Naive thymus-derived CD8-positive, alpha-beta T cell (primary cell): Measurements from ENCODE around the gene ABHD8. TPM values are rescaled to one million over a fixed set of nuclear protein-coding genes. Genes with fewer than 3 reads are reported as not detected.
A peak's percentile ranks its signal among the peaks of the same experiment; 100 is the strongest.

ENCODE experiments used
- ATAC-seq, 2 donors: fragments of 150-1000 bp; cut with Tn5 transposase in 1 of 2; sonication (Bioruptor Pico), chemical (Tn5 transposase) in 1 of 2; 1 replicate in 1 of 2; 2 replicates in 1 of 2; pipeline ENCODE4 v1.10.0; 2021; ENCODE audit warnings: mild to moderate bottlenecking in 2 of 2, moderate library complexity in 2 of 2
- POLR2A ChIA-PET: fragments of 350-600 bp; sonication (Branson Sonifier 250); formaldehyde crosslinking; loops from one replicate; lab custom pipeline; 2021; ENCODE audit warnings: antibody characterized with exemption; lab: Charles Lee
- DNase-seq, 10 donors: peaks; one replicate each; pipeline versions ENCODE4 v3.0.0 to v3.0.0-alpha.2; 2020 to 2022
- H3K27ac Mint-ChIP-seq, 10 donors: one replicate each; pipeline ENCODE4 v1.8.0; 2020 to 2022; ENCODE audit warnings: mild to moderate bottlenecking in 10 of 10, mixed read lengths in 10 of 10, moderate library complexity in 4 of 10, inconsistent platforms in 1 of 10
- H3K27me3 Mint-ChIP-seq, 5 donors: one replicate each; pipeline ENCODE4 v1.8.0; 2021 to 2022; ENCODE audit warnings: mixed read lengths in 5 of 5
- H3K36me3 Mint-ChIP-seq, 3 donors: one replicate each; pipeline ENCODE4 v1.8.0; 2020 to 2022; ENCODE audit warnings: mixed read lengths in 3 of 3, mild to moderate bottlenecking in 2 of 3, inconsistent platforms in 1 of 3
- H3K4me1 Mint-ChIP-seq, 4 donors: one replicate each; pipeline ENCODE4 v1.8.0; 2021 to 2022; ENCODE audit warnings: mixed read lengths in 4 of 4
- H3K4me3 Mint-ChIP-seq, 10 donors: one replicate each; pipeline ENCODE4 v1.8.0; 2020 to 2022; ENCODE audit warnings: mild to moderate bottlenecking in 10 of 10, mixed read lengths in 10 of 10, moderate library complexity in 6 of 10, inconsistent platforms in 1 of 10
- H3K9me3 Mint-ChIP-seq, 9 donors: one replicate each; pipeline ENCODE4 v1.8.0; 2020 to 2022; ENCODE audit warnings: mixed read lengths in 9 of 9, mild to moderate bottlenecking in 3 of 9, inconsistent platforms in 1 of 9, moderate library complexity in 1 of 9
- polyA plus RNA-seq, 3 donors: library from polyadenylated mRNA; unstranded; fragments of 300-500 nt; fragmentation: Illumina TruSeq; gene quantifications; one replicate each; pipeline ENCODE4 v1.2.3, GENCODE V29; 2021
- total RNA-seq, 8 experiments: library from RNA in 2 of 8; stranded (reverse) in 2 of 8; gene quantifications; one replicate each; pipeline ENCODE4 v1.2.3 and lab custom pipeline; 2021 to 2026

Gene ABHD8
- total and polyA plus RNA-seq, 5 experiments from 2014 or later: 6.4 to 10.4 (median 9.2) TPM

GRCh38 chr19:17339088-17339741 is 36.0 kb upstream of the ABHD8 start:
- Mint-ChIP-seq H3K27ac (peak overlapping the region in 3 of 10 donors; percentile 40 to 69 (median 65)), H3K36me3 (peaks cover 0 to 11% (median 0%) of the 10 kb centered on the region in 3 donors)
- DNase-seq: peak in 1 of 10 donors; percentile 68

GRCh38 chr19:17338433-17339078 is 35.3 kb upstream of the ABHD8 start:
- Mint-ChIP-seq H3K9me3 (no peaks in the 10 kb centered on the region), H3K4me3 (peak overlapping the region; percentile 88 to 96 (median 92)), H3K27ac (peak overlapping the region in 6 of 10 donors; percentile 40 to 96 (median 72)), H3K36me3 (peaks cover 0 to 11% (median 0%) of the 10 kb centered on the region in 3 donors), H3K4me1 (peaks cover 8 to 44% (median 36%) of the 10 kb centered on the region in 4 donors), H3K27me3 (no peaks in the 10 kb centered on the region)
- POLR2A ChIA-PET: interaction anchor here (0.9 to 2.0 kb wide), 2 partner anchors 33 to 35 kb away, joined by 3 to 7 read pairs; partner anchors contain the start of genes ABHD8 and MRPL34
- no peak for ATAC-seq
- DNase-seq: no peak

More at GRCh38 chr19:17339088-17339741, 36.0 kb upstream of the ABHD8 start:
- Mint-ChIP-seq H3K27me3 (no peaks in the 10 kb centered on the region), H3K9me3 (no peaks in the 10 kb centered on the region), H3K4me3 (peak overlapping the region; percentile 2 to 90 (median 57)), H3K4me1 (peaks cover 5 to 39% (median 31%) of the 10 kb centered on the region in 4 donors)
- ATAC-seq: no peak
- POLR2A ChIA-PET: interaction anchor here (0.9 to 2.0 kb wide), 2 partner anchors 34 to 36 kb away, joined by 3 to 7 read pairs; partner anchors contain the start of genes ABHD8 and MRPL34

GRCh38 chr19:17337675-17338432 is 34.6 kb upstream of the ABHD8 start:
- peaks cover 8 to 50% (median 40%) of the 10 kb centered on the region in 4 donors for H3K4me1 Mint-ChIP-seq
- no peaks in the 10 kb centered on the region for H3K9me3 Mint-ChIP-seq
- no peaks in the 10 kb centered on the region for H3K27me3 Mint-ChIP-seq
- peaks cover 0 to 11% (median 0%) of the 10 kb centered on the region in 3 donors for H3K36me3 Mint-ChIP-seq
- H3K4me3 Mint-ChIP-seq: peak overlapping the region; percentile 88 to 96 (median 92)
- POLR2A ChIA-PET: interaction anchor here (2.0 kb wide), 1 partner anchor 33 kb away, joined by 7 read pairs; the partner anchor contains the start of gene MRPL34
- H3K27ac Mint-ChIP-seq: peak overlapping the region; percentile 74 to 97 (median 94)
- DNase-seq (peak in 1 of 10 donors; percentile 28), ATAC-seq (peak; percentile 4 to 24)

GRCh38 chr19:17336872-17337674 is 33.8 kb upstream of the ABHD8 start, which contains the start of gene GTPBP3:
Gene GTPBP3 (plus strand): TSS chr19:17337553. CDS start chr19:17337612, 59 bp downstream.
- Mint-ChIP-seq H3K27me3 (no peaks in the 10 kb centered on the region), H3K9me3 (no peaks in the 10 kb centered on the region), H3K27ac (peak within 1 kb of the TSS; percentile 74 to 97 (median 94)), H3K36me3 (peaks cover 0 to 6% (median 0%) of the 10 kb centered on the region in 3 donors), H3K4me1 (peaks cover 8 to 56% (median 43%) of the 10 kb centered on the region in 4 donors), H3K4me3 (peak within 1 kb of the TSS; percentile 88 to 96 (median 92))
- POLR2A ChIA-PET: interaction anchor here (0.7 to 1.0 kb wide), 2 partner anchors 55 to 837 kb away, joined by 4 to 5 read pairs; no protein-coding TSS in a partner anchor
- peak; percentile 89 to 99 (median 94) for DNase-seq
- peak; percentile 91 to 92 for ATAC-seq

GRCh38 chr19:17335575-17335974 is 32.4 kb upstream of the ABHD8 start:
- Mint-ChIP-seq H3K27ac (peak overlapping the region in 3 of 10 donors; percentile 77 to 85 (median 79)), H3K36me3 (peaks cover 0 to 2% (median 0%) of the 10 kb centered on the region in 3 donors), H3K4me1 (peaks cover 12 to 59% (median 46%) of the 10 kb centered on the region in 4 donors), H3K27me3 (no peaks in the 10 kb centered on the region), H3K4me3 (peak overlapping the region; percentile 72 to 96 (median 90)), H3K9me3 (no peaks in the 10 kb centered on the region)
- no peak for ATAC-seq
- POLR2A ChIA-PET: interaction anchor here (0.7 to 4.6 kb wide), 9 partner anchors 8 to 1088 kb away, joined by 3 to 36 read pairs (median 5); partner anchors contain the start of genes ABHD8, DDA1 and MVB12A
- no peak for DNase-seq

- DNase-seq: peak; percentile 88 to 97 (median 95)
- peak; percentile 61 to 63 for ATAC-seq
- POLR2A ChIA-PET: interaction anchor here (0.6 to 4.6 kb wide), 13 partner anchors 10 to 505 kb away, joined by 3 to 36 read pairs (median 4); partner anchors contain the start of genes ABHD8, BABAM1, DDA1 and MRPL34
- Mint-ChIP-seq H3K9me3 (no peaks in the 10 kb centered on the region), H3K4me3 (peak within 1 kb of the TSS; percentile 80 to 96 (median 90)), H3K4me1 (peaks cover 14 to 62% (median 50%) of the 10 kb centered on the region in 4 donors), H3K27me3 (no peaks in the 10 kb centered on the region), H3K36me3 (peaks cover 0 to 2% (median 0%) of the 10 kb centered on the region in 3 donors), H3K27ac (peak within 1 kb of the TSS; percentile 76 to 96 (median 86))
Measured at GRCh38 chr19:17334414-17335409, 31.5 kb upstream of the ABHD8 start, which contains the start of gene ANO8. Gene ANO8 (minus strand): TSS chr19:17334855. CDS start chr19:17334670, 185 bp downstream.

- H3K9me3 Mint-ChIP-seq: no peaks in the 10 kb centered on the region
- ATAC-seq (peak; percentile 9 to 10), DNase-seq (peak in 9 of 10 donors; percentile 36 to 79 (median 57))
- H3K36me3 Mint-ChIP-seq: no peaks in the 10 kb centered on the region
- H3K27ac Mint-ChIP-seq: peak overlapping the region in 9 of 10 donors; percentile 39 to 93 (median 77)
- POLR2A ChIA-PET: interaction anchor here (0.6 to 4.6 kb wide), 12 partner anchors 9 to 107 kb away, joined by 3 to 36 read pairs (median 4); partner anchors contain the start of genes ABHD8, BABAM1, DDA1 and MRPL34
- no peaks in the 10 kb centered on the region for H3K27me3 Mint-ChIP-seq
- H3K4me3 Mint-ChIP-seq: peak overlapping the region; percentile 78 to 91 (median 87)
- peaks cover 14 to 63% (median 50%) of the 10 kb centered on the region in 4 donors for H3K4me1 Mint-ChIP-seq
Measured at GRCh38 chr19:17333611-17334413, 30.6 kb upstream of the ABHD8 start.

GRCh38 chr19:17332677-17333581 is 29.7 kb upstream of the ABHD8 start:
- no peaks in the 10 kb centered on the region for H3K27me3 Mint-ChIP-seq
- H3K4me3 Mint-ChIP-seq: peak overlapping the region in 8 of 10 donors; percentile 31 to 70 (median 62)
- peaks cover 14 to 55% (median 46%) of the 10 kb centered on the region in 4 donors for H3K4me1 Mint-ChIP-seq
- POLR2A ChIA-PET: interaction anchor here (0.6 to 4.6 kb wide), 10 partner anchors 8 to 107 kb away, joined by 3 to 36 read pairs (median 4); partner anchors contain the start of genes BABAM1, DDA1, MRPL34 and OCEL1
- no peaks in the 10 kb centered on the region for H3K36me3 Mint-ChIP-seq
- no peak for ATAC-seq
- peak in 4 of 10 donors; percentile 24 to 40 (median 30) for DNase-seq
- H3K27ac Mint-ChIP-seq: peak overlapping the region in 3 of 10 donors; percentile 3 to 72 (median 6)
- no peaks in the 10 kb centered on the region for H3K9me3 Mint-ChIP-seq
